ENCODE results near the gene PARD3. TPM values are rescaled to one million over a fixed set of nuclear protein-coding genes. Genes with fewer than 3 reads are reported as not detected.

Gene PARD3
- total RNA-seq, 1 donor from 2014 or later: 98.2 TPM

DNA sequence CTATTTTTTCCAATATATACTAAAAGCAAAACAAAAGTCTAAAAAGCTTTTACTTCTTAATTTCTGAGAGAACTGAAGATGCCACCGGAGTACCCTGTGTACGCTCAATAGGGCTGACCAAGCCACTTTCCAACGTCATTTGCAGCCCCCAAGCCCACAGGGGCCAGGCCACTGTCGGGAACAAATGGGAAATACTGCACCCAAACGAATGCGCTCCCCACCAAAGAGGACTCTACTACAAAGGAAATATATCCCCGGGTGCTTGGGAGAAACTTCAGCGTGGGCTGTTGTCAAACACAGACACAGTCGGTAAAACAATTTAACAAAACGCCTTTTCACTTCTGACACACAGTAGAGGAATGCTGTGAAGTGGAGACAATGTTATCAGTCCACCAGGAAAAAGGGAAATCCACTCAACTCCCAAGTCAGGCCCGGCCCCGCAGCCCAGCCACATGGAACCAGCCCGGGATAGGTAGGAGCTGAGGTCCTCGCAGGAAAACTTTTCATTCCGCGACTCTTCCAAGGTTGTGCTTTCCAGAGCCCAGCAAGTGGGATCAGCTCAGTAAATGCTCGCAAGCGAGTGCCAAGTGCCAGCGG lies 1.4 kb downstream of the PARD3 start:
- DNase-seq (ENCODE audit: low read depth): peak; percentile 44
- TF ChIP-seq CTCF (IDR thresholded peaks at IDR 0.05; ENCODE audit: insufficient read depth, low read length, severe bottlenecking): no peak
- Histone ChIP-seq H3K36me3 (ENCODE audit: control insufficient read depth, insufficient read depth, low read length) (no peaks in the 10 kb centered on the region), H3K27me3 (ENCODE audit: control insufficient read depth, insufficient read depth, low read length) (no peaks in the 10 kb centered on the region), H3K4me3 (ENCODE audit: low read depth, low read length) (peak overlapping the region; percentile 78)
- FAIRE-seq: no peak

DNA sequence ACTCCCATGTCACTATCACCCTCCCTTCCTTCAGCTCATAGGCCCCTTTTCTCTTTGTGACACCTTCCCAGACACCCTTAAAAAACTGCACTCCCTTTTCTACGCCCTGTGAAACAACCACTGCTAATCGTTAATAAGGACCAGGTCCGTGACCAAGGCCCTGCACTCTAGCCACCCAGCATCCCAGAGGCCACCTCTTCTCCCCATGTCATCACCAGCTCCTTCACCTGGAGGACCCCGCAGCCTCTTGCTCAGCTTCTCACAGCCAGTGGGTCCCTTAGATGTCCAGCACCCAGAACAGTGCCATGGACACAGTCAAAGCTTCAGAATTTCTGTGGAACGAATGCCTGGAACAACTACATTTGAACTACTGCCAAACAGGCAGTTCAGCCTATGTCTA lies 2.3 kb downstream of the PARD3 start:
- H3K4me3 ChIP-seq (ENCODE audit: low read depth, low read length): no peak overlapping the region
- H3K36me3 ChIP-seq (ENCODE audit: control insufficient read depth, insufficient read depth, low read length): no peaks in the 10 kb centered on the region
- no peak for TF ChIP-seq CTCF (IDR thresholded peaks at IDR 0.05; ENCODE audit: insufficient read depth, low read length, severe bottlenecking)
- H3K27me3 ChIP-seq (ENCODE audit: control insufficient read depth, insufficient read depth, low read length): no peaks in the 10 kb centered on the region
- no peak for FAIRE-seq
- DNase-seq (ENCODE audit: low read depth): no peak

GRCh38 chr10:34811968-34812514 lies 3.1 kb downstream of the PARD3 start:
- H3K27me3 ChIP-seq (ENCODE audit: control insufficient read depth, insufficient read depth, low read length): no peaks in the 10 kb centered on the region
- no peak overlapping the region for H3K4me3 ChIP-seq (ENCODE audit: low read depth, low read length)
- no peak for DNase-seq (ENCODE audit: low read depth)
- no peak for FAIRE-seq
- no peaks in the 10 kb centered on the region for H3K36me3 ChIP-seq (ENCODE audit: control insufficient read depth, insufficient read depth, low read length)
- no peak for TF ChIP-seq CTCF (IDR thresholded peaks at IDR 0.05; ENCODE audit: insufficient read depth, low read length, severe bottlenecking)

DNA sequence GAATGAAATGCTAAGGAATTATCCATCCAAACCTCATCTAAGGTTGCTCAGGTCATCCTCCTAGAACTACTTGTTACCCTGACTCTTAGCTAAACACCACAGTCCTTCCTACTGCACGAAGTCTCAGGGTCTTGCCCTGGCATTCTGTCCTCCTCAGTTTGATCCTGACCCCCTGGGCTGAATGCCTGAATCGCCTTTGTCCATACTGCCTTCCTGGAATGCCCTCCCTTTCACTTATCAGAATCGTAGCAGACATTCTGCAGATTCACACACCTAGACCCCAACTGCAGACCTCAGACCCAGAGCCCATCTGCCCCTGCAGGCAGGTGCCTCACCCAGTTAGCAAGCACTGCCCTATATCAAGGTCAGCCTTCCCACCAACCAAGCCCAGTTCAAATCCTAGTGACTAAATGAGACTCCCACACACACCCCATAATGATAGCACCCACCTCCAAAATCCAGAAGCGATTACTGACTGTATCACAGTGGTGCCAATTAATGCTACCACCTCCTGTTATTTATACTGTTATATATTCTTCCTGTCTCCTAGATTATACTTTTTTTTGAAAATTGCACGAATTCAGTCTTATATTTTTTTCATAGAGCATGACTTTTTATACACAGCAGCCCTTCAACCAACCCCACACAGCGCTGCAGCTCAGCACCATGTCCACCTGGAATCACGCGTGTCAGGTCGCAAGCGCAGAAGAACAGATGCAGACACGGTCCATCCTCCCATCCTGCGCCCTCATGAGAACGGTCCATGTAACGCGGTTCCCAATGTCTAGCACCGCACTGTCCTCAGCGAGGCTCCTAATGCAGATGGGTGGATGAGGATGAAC lies 3.7 kb downstream of the PARD3 start:
- no peaks in the 10 kb centered on the region for H3K27me3 ChIP-seq (ENCODE audit: control insufficient read depth, insufficient read depth, low read length)
- H3K4me3 ChIP-seq (ENCODE audit: low read depth, low read length): no peak overlapping the region
- TF ChIP-seq CTCF (IDR thresholded peaks at IDR 0.05; ENCODE audit: insufficient read depth, low read length, severe bottlenecking): no peak
- no peaks in the 10 kb centered on the region for H3K36me3 ChIP-seq (ENCODE audit: control insufficient read depth, insufficient read depth, low read length)
- no peak for FAIRE-seq
- DNase-seq (ENCODE audit: low read depth): no peak

DNA sequence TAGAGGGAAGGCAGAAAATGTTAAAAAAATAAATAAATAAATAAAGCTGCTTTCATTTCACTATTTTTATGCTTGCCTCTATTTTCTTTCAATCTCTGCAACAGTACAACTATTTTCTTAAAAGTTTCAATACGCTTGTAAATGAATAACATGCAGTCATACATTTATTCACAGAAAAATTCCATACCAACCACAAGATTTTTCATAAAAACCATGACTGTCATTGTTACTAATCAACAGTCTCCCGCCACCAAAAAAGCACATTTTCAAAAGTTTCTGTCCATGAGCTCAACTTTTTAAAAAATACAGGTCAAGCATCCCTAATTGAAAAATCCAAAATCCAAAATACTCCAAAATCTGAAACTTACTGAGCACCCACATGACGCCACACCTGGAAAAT lies 5.3 kb downstream of the PARD3 start:
- no peaks in the 10 kb centered on the region for H3K27me3 ChIP-seq (ENCODE audit: control insufficient read depth, insufficient read depth, low read length)
- no peak for DNase-seq (ENCODE audit: low read depth)
- H3K36me3 ChIP-seq (ENCODE audit: control insufficient read depth, insufficient read depth, low read length): no peaks in the 10 kb centered on the region
- no peak overlapping the region for H3K4me3 ChIP-seq (ENCODE audit: low read depth, low read length)
- FAIRE-seq: no peak
- TF ChIP-seq CTCF (IDR thresholded peaks at IDR 0.05; ENCODE audit: insufficient read depth, low read length, severe bottlenecking): no peak
